Mammary epithelial cell (primary cell): ENCODE results near the gene CLASRP.

Experiments used
- CTCF ChIP-seq, 2 donors: IDR thresholded peaks in 1 of 2; conservative IDR thresholded peaks in 1 of 2; 2 replicates each; pipeline ENCODE4 v1.5.1; 2011 to 2012; ENCODE audit warnings: inconsistent platforms in 2 of 2, low read length in 2 of 2, mild to moderate bottlenecking in 2 of 2, control low read depth in 1 of 2, low read depth in 1 of 2; ENCODE audit not compliant: insufficient read depth in 1 of 2; ENCODE audit errors: extremely low read depth in 1 of 2
- EZH2 ChIP-seq: IDR thresholded peaks from 2 replicates; pipeline ENCODE4 v1.6.1; 2012; ENCODE audit warnings: low read length, inconsistent platforms, borderline replicate concordance

- TF ChIP-seq CTCF (conservative IDR thresholded peaks at IDR 0.05 in 1 of 2, IDR thresholded peaks at IDR 0.05 in 1 of 2; ENCODE audit: extremely low read depth in 1 of 2, insufficient read depth in 1 of 2, low read depth in 1 of 2, low read length in 2 of 2) (no peak), EZH2 (no peak)
Measured at GRCh38 chr19:45074744-45075300, 36.0 kb downstream of the CLASRP start.
